Smooth muscle cell (in vitro differentiated cells): ENCODE measurements around the gene EFNB1. TPM values are rescaled to one million over a fixed set of nuclear protein-coding genes. Genes with fewer than 3 reads are reported as not detected.

Source experiments
- DNase-seq: peaks from one replicate; lab custom pipeline; 2025; ENCODE audit not compliant: unreplicated experiment; lab: John Stamatoyannopoulos, UW
- H2AFZ ChIP-seq: fragments of 200-600 bp; sonication (generic); 2 replicates; pipeline ENCODE4 v1.6.0; 2016; ENCODE audit warnings: antibody characterized with exemption, low read depth, mild to moderate bottlenecking
- H3F3A ChIP-seq: fragments of 200-600 bp; sonication (generic); 2 replicates; pipeline ENCODE4 v1.6.0; 2017; ENCODE audit warnings: antibody characterized with exemption, low read depth
- H3K27ac ChIP-seq: fragments of 200-600 bp; sonication (generic); 2 replicates; pipeline ENCODE4 v1.5.1; 2016; ENCODE audit warnings: low read depth, mild to moderate bottlenecking
- H3K27me3 ChIP-seq: fragments of 200-600 bp; sonication (generic); 2 replicates; pipeline ENCODE4 v1.6.1; 2016; ENCODE audit warnings: low read depth, mild to moderate bottlenecking
- H3K36me3 ChIP-seq: fragments of 200-600 bp; sonication (generic); 2 replicates; pipeline ENCODE4 v1.5.1; 2016; ENCODE audit warnings: low read depth
- H3K4me1 ChIP-seq: fragments of 200-600 bp; sonication (generic); 2 replicates; pipeline ENCODE4 v1.5.1; 2016; ENCODE audit warnings: low read depth
- H3K4me2 ChIP-seq: fragments of 200-600 bp; sonication (generic); 2 replicates; pipeline ENCODE4 v1.6.0; 2016; ENCODE audit warnings: mild to moderate bottlenecking
- H3K4me3 ChIP-seq: fragments of 200-600 bp; sonication (generic); 2 replicates; pipeline ENCODE4 v1.5.1; 2016; ENCODE audit warnings: mild to moderate bottlenecking
- H3K79me2 ChIP-seq: fragments of 200-600 bp; sonication (generic); 2 replicates; pipeline ENCODE4 v1.6.0; 2016; ENCODE audit warnings: low read depth, mild to moderate bottlenecking
- H3K9ac ChIP-seq: fragments of 200-600 bp; sonication (generic); 2 replicates; pipeline ENCODE4 v1.6.0; 2016; ENCODE audit warnings: low read depth
- H3K9me3 ChIP-seq: fragments of 200-600 bp; sonication (generic); replicated peaks from 2 replicates; pipeline ENCODE4 v1.5.1; 2016; ENCODE audit warnings: low read depth
- H4K20me1 ChIP-seq: fragments of 200-600 bp; sonication (generic); 2 replicates; pipeline ENCODE4 v1.6.0; 2016; ENCODE audit warnings: low read depth
- WGBS: methylation state at CpG from one replicate; pipeline ENCODE4 v1.1.7; 2016; ENCODE audit warnings: low lambda C conversion rate; 5-methylcytosine and 5-hydroxymethylcytosine counted together
- polyA plus RNA-seq: library from polyadenylated mRNA; unstranded; fragments of >200 nt; fragmentation: Nextera tagmentation; extraction: Ambion mirVana; gene quantifications from 2 replicates; pipeline ENCODE4 v1.2.1, GENCODE V29; 2016
- total RNA-seq: library from RNA; depleted of rRNA; stranded (reverse); fragments of >200 nt; gene quantifications from 2 replicates; pipeline ENCODE4 v1.2.3, GENCODE V29; 2014
- TF ChIP-seq, protein P1 (sequence below): fragments of 200-600 bp; sonication (generic); IDR thresholded peaks from 2 replicates; pipeline ENCODE4 v1.5.1; 2017; ENCODE audit warnings: borderline replicate concordance, mild to moderate bottlenecking, antibody characterized with exemption; ENCODE audit not compliant: insufficient read depth, poor library complexity, severe bottlenecking

EFNB1 gene
- total and polyA plus RNA-seq, 2 experiments from 2014 or later, result 41.4 to 58.3 TPM

GRCh38 chrX:68801737-68802290 lies 27.0 kb upstream of the EFNB1 start:
- 67% methylated on average over 4 of the region's 4 CpGs for WGBS
- no peaks in the 10 kb centered on the region for H3K36me3 ChIP-seq
- H3K4me2 ChIP-seq, result no peak overlapping the region
- H3K27me3 ChIP-seq, result no peaks in the 10 kb centered on the region
- no peak for DNase-seq
- H3K9ac ChIP-seq, result no peak overlapping the region
- no peak overlapping the region for H3K27ac ChIP-seq
- H3K4me3 ChIP-seq, result no peak overlapping the region
- no peaks in the 10 kb centered on the region for H3F3A ChIP-seq
- no peak overlapping the region for H2AFZ ChIP-seq
- no peaks in the 10 kb centered on the region for H4K20me1 ChIP-seq
- H3K4me1 ChIP-seq, result no peaks in the 10 kb centered on the region
- H3K9me3 ChIP-seq, result no peaks in the 10 kb centered on the region
- H3K79me2 ChIP-seq, result no peaks in the 10 kb centered on the region
- TF ChIP-seq, protein P1, sequence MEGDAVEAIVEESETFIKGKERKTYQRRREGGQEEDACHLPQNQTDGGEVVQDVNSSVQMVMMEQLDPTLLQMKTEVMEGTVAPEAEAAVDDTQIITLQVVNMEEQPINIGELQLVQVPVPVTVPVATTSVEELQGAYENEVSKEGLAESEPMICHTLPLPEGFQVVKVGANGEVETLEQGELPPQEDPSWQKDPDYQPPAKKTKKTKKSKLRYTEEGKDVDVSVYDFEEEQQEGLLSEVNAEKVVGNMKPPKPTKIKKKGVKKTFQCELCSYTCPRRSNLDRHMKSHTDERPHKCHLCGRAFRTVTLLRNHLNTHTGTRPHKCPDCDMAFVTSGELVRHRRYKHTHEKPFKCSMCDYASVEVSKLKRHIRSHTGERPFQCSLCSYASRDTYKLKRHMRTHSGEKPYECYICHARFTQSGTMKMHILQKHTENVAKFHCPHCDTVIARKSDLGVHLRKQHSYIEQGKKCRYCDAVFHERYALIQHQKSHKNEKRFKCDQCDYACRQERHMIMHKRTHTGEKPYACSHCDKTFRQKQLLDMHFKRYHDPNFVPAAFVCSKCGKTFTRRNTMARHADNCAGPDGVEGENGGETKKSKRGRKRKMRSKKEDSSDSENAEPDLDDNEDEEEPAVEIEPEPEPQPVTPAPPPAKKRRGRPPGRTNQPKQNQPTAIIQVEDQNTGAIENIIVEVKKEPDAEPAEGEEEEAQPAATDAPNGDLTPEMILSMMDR, result no peak

GRCh38 chrX:68807818-68808217 lies 21.0 kb upstream of the EFNB1 start:
- WGBS, result 24% methylated on average over 3 of the region's 3 CpGs
- TF ChIP-seq, protein P1, result peak; percentile 17
- H3K27me3 ChIP-seq, result no peaks in the 10 kb centered on the region
- no peak overlapping the region for H3K27ac ChIP-seq
- H3F3A ChIP-seq, result no peaks in the 10 kb centered on the region
- H3K4me2 ChIP-seq, result no peak overlapping the region
- no peak overlapping the region for H2AFZ ChIP-seq
- H3K4me3 ChIP-seq, result no peak overlapping the region
- no peaks in the 10 kb centered on the region for H3K9me3 ChIP-seq
- H3K9ac ChIP-seq, result no peak overlapping the region
- no peaks in the 10 kb centered on the region for H3K36me3 ChIP-seq
- no peaks in the 10 kb centered on the region for H3K4me1 ChIP-seq
- H3K79me2 ChIP-seq, result no peaks in the 10 kb centered on the region
- H4K20me1 ChIP-seq, result no peaks in the 10 kb centered on the region
- no peak for DNase-seq

DNA sequence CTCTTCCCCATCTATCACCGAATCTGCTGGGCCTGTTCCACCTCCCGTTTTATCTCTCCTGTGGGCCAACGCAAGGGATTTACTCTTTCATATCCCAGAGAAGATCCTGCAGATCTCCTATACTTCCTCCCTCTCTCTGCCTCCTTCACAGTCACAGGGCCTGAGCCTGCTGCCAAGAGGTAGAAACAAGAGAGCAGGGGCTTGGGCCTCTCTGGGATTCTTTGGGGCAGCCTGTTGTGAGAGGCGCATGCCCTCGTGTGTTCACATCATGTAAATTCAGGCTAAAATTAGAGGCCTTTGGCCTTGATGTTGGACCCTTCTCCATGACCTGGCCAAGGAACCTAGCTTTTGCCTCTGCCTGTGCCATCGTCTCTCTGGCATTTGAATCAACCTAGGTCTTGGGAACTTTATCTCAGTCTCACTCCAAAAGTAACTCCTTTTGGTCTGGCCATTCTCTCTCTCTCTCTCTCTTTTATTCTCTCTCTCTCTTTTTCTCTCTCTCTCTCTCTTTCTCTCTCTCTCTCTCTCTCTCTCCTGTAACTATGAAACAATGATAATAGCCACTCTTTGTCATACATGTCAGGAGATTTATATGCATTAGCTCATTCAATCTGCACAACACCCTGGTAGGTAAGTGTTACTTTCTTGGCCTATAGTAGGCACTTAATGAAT lies 20.0 kb upstream of the EFNB1 start:
- Histone ChIP-seq H3K79me2 (no peaks in the 10 kb centered on the region), H3K27me3 (no peaks in the 10 kb centered on the region), H3K9me3 (no peaks in the 10 kb centered on the region), H3K4me2 (no peak overlapping the region), H3K4me3 (no peak overlapping the region), H3F3A (no peaks in the 10 kb centered on the region), H2AFZ (no peak overlapping the region), H3K9ac (no peak overlapping the region), H3K27ac (no peak overlapping the region), H4K20me1 (no peaks in the 10 kb centered on the region), H3K36me3 (no peaks in the 10 kb centered on the region), H3K4me1 (no peaks in the 10 kb centered on the region)
- WGBS, result 68% methylated on average over 6 of the region's 6 CpGs
- no peak for DNase-seq
- TF ChIP-seq, protein P1, result peak; percentile 12

- Histone ChIP-seq H2AFZ (no peak overlapping the region), H3K9me3 (no peaks in the 10 kb centered on the region), H3K27me3 (no peaks in the 10 kb centered on the region), H3K4me1 (no peaks in the 10 kb centered on the region), H3K79me2 (no peaks in the 10 kb centered on the region), H3K27ac (no peak overlapping the region), H3K36me3 (no peaks in the 10 kb centered on the region), H3K4me3 (no peak overlapping the region), H3K4me2 (no peak overlapping the region), H3F3A (no peaks in the 10 kb centered on the region), H3K9ac (no peak overlapping the region), H4K20me1 (no peaks in the 10 kb centered on the region)
- DNase-seq, result no peak
- WGBS, result 88% methylated on average over 6 of the region's 6 CpGs
- TF ChIP-seq, protein P1, result no peak
Measured at GRCh38 chrX:68820476-68821110, 8.2 kb upstream of the EFNB1 start.
